ENCODE measurements around the gene CABP2.

The CABP2 gene

GRCh38 chr11:67521924-67522323, 1.3 kb downstream of the CABP2 start:
- no peak for DNase-seq
- 71% methylated on average over 8 of the region's 10 CpGs for WGBS
- H3K9ac ChIP-seq (ENCODE audit: low read length) = no peak overlapping the region

GRCh38 chr11:67520856-67521824, 2.1 kb downstream of the CABP2 start:
- Histone ChIP-seq H4K91ac (ENCODE audit: low read length) (no peak overlapping the region), H3K9ac (ENCODE audit: low read length) (no peak overlapping the region), H3K27ac (ENCODE audit: low read length, poor library complexity, severe bottlenecking) (no peak overlapping the region), H3K79me1 (replicated peaks; ENCODE audit: low read length, poor library complexity, severe bottlenecking) (no peaks in the 10 kb centered on the region), H3K4ac (ENCODE audit: low read depth in 1 of 2, low read length in 2 of 2) (no peak overlapping the region), H4K8ac (ENCODE audit: low read length) (no peak overlapping the region), H3K27me3 (ENCODE audit: control insufficient read depth in 1 of 2, insufficient read depth in 1 of 2, low read length in 2 of 2) (peaks cover 3 to 61% of the 10 kb centered on the region in 2 experiments), H2BK5ac (ENCODE audit: low read depth, low read length, poor library complexity, severe bottlenecking) (no peak overlapping the region), H3K18ac (ENCODE audit: low read depth in 1 of 2, low read length in 2 of 2) (no peak overlapping the region), H2BK15ac (ENCODE audit: low read depth, poor library complexity, severe bottlenecking) (no peak overlapping the region), H2AK5ac (ENCODE audit: low read length, severe bottlenecking) (no peak overlapping the region), H3K4me2 (ENCODE audit: low read length, poor library complexity, severe bottlenecking) (no peak overlapping the region), H2BK120ac (ENCODE audit: low read depth, low read length) (no peak overlapping the region), H3K14ac (ENCODE audit: low read length in 2 of 2) (no peak overlapping the region), H3K4me1 (ENCODE audit: control insufficient read depth, insufficient read depth, low read depth, low read length) (peaks cover 3% of the 10 kb centered on the region), H3K36me3 (ENCODE audit: control insufficient read depth in 1 of 2, insufficient read depth in 2 of 2, low read depth in 1 of 2, low read length in 2 of 2) (no peaks in the 10 kb centered on the region), H2BK12ac (ENCODE audit: low read length in 2 of 2) (no peak overlapping the region), H2AFZ (ENCODE audit: low read depth, low read length) (no peak overlapping the region), H3K9me3 (ENCODE audit: control insufficient read depth, low read length) (no peaks in the 10 kb centered on the region), H3K23ac (ENCODE audit: low read length in 2 of 2) (no peak overlapping the region), H3K4me3 (ENCODE audit: insufficient read depth in 1 of 2, low read depth in 1 of 2, low read length in 2 of 2) (no peak overlapping the region)
- DNase-seq = no peak
- WGBS = 83% methylated on average over 14 of the region's 16 CpGs

More at GRCh38 chr11:67521924-67522323, 1.3 kb downstream of the CABP2 start:
- Histone ChIP-seq H2BK120ac (ENCODE audit: low read depth, low read length) (no peak overlapping the region), H4K91ac (ENCODE audit: low read length) (no peak overlapping the region), H3K9me3 (ENCODE audit: control insufficient read depth, low read length) (no peaks in the 10 kb centered on the region), H3K14ac (ENCODE audit: low read length in 2 of 2) (no peak overlapping the region), H2BK15ac (ENCODE audit: low read depth, poor library complexity, severe bottlenecking) (no peak overlapping the region), H2BK5ac (ENCODE audit: low read depth, low read length, poor library complexity, severe bottlenecking) (no peak overlapping the region), H4K8ac (ENCODE audit: low read length) (no peak overlapping the region), H3K27me3 (ENCODE audit: control insufficient read depth in 1 of 2, insufficient read depth in 1 of 2, low read length in 2 of 2) (peaks cover 3 to 55% of the 10 kb centered on the region in 2 experiments), H2AK5ac (ENCODE audit: low read length, severe bottlenecking) (no peak overlapping the region), H3K4ac (ENCODE audit: low read depth in 1 of 2, low read length in 2 of 2) (no peak overlapping the region), H3K23ac (ENCODE audit: low read length in 2 of 2) (no peak overlapping the region), H3K79me1 (replicated peaks; ENCODE audit: low read length, poor library complexity, severe bottlenecking) (no peaks in the 10 kb centered on the region), H3K18ac (ENCODE audit: low read depth in 1 of 2, low read length in 2 of 2) (no peak overlapping the region), H2AFZ (ENCODE audit: low read depth, low read length) (no peak overlapping the region), H3K36me3 (ENCODE audit: control insufficient read depth in 1 of 2, insufficient read depth in 2 of 2, low read depth in 1 of 2, low read length in 2 of 2) (no peaks in the 10 kb centered on the region), H3K4me1 (ENCODE audit: control insufficient read depth, insufficient read depth, low read depth, low read length) (peaks cover 3% of the 10 kb centered on the region), H3K4me3 (ENCODE audit: insufficient read depth in 1 of 2, low read depth in 1 of 2, low read length in 2 of 2) (no peak overlapping the region), H3K27ac (ENCODE audit: low read length, poor library complexity, severe bottlenecking) (no peak overlapping the region), H2BK12ac (ENCODE audit: low read length in 2 of 2) (no peak overlapping the region), H3K4me2 (ENCODE audit: low read length, poor library complexity, severe bottlenecking) (no peak overlapping the region)

GRCh38 chr11:67519726-67520125, 3.5 kb downstream of the CABP2 start:
- Histone ChIP-seq H2BK5ac (ENCODE audit: low read depth, low read length, poor library complexity, severe bottlenecking) (no peak overlapping the region), H3K4me2 (ENCODE audit: low read length, poor library complexity, severe bottlenecking) (no peak overlapping the region), H4K8ac (ENCODE audit: low read length) (no peak overlapping the region), H2AFZ (ENCODE audit: low read depth, low read length) (no peak overlapping the region), H3K9ac (ENCODE audit: low read length) (no peak overlapping the region), H3K9me3 (ENCODE audit: control insufficient read depth, low read length) (no peaks in the 10 kb centered on the region), H3K27ac (ENCODE audit: low read length, poor library complexity, severe bottlenecking) (no peak overlapping the region), H3K4ac (ENCODE audit: low read depth in 1 of 2, low read length in 2 of 2) (no peak overlapping the region), H2BK12ac (ENCODE audit: low read length in 2 of 2) (no peak overlapping the region), H2BK15ac (ENCODE audit: low read depth, poor library complexity, severe bottlenecking) (no peak overlapping the region), H3K36me3 (ENCODE audit: control insufficient read depth in 1 of 2, insufficient read depth in 2 of 2, low read depth in 1 of 2, low read length in 2 of 2) (no peaks in the 10 kb centered on the region), H3K4me3 (ENCODE audit: insufficient read depth in 1 of 2, low read depth in 1 of 2, low read length in 2 of 2) (no peak overlapping the region), H3K14ac (ENCODE audit: low read length in 2 of 2) (peak overlapping the region in 1 of 2 experiments; percentile 22), H3K27me3 (ENCODE audit: control insufficient read depth in 1 of 2, insufficient read depth in 1 of 2, low read length in 2 of 2) (peaks cover 3 to 62% of the 10 kb centered on the region in 2 experiments), H2AK5ac (ENCODE audit: low read length, severe bottlenecking) (no peak overlapping the region), H2BK120ac (ENCODE audit: low read depth, low read length) (no peak overlapping the region), H3K4me1 (ENCODE audit: control insufficient read depth, insufficient read depth, low read depth, low read length) (no peaks in the 10 kb centered on the region), H3K79me1 (replicated peaks; ENCODE audit: low read length, poor library complexity, severe bottlenecking) (no peaks in the 10 kb centered on the region), H3K18ac (ENCODE audit: low read depth in 1 of 2, low read length in 2 of 2) (no peak overlapping the region), H4K91ac (ENCODE audit: low read length) (no peak overlapping the region), H3K23ac (ENCODE audit: low read length in 2 of 2) (no peak overlapping the region)
- DNase-seq = no peak
- 92% methylated on average over 32 of the region's 32 CpGs for WGBS

- Histone ChIP-seq H2BK15ac (ENCODE audit: low read depth, poor library complexity, severe bottlenecking) (no peak overlapping the region), H3K23ac (ENCODE audit: low read length in 2 of 2) (no peak overlapping the region), H2BK12ac (ENCODE audit: low read length in 2 of 2) (no peak overlapping the region), H4K8ac (ENCODE audit: low read length) (no peak overlapping the region), H3K79me1 (replicated peaks; ENCODE audit: low read length, poor library complexity, severe bottlenecking) (no peaks in the 10 kb centered on the region), H3K4me2 (ENCODE audit: low read length, poor library complexity, severe bottlenecking) (no peak overlapping the region), H2BK120ac (ENCODE audit: low read depth, low read length) (no peak overlapping the region), H2AK5ac (ENCODE audit: low read length, severe bottlenecking) (no peak overlapping the region), H3K18ac (ENCODE audit: low read depth in 1 of 2, low read length in 2 of 2) (no peak overlapping the region), H3K9ac (ENCODE audit: low read length) (no peak overlapping the region), H3K4me1 (ENCODE audit: control insufficient read depth, insufficient read depth, low read depth, low read length) (no peaks in the 10 kb centered on the region), H3K36me3 (ENCODE audit: control insufficient read depth in 1 of 2, insufficient read depth in 2 of 2, low read depth in 1 of 2, low read length in 2 of 2) (no peaks in the 10 kb centered on the region), H2BK5ac (ENCODE audit: low read depth, low read length, poor library complexity, severe bottlenecking) (no peak overlapping the region), H3K9me3 (ENCODE audit: control insufficient read depth, low read length) (no peaks in the 10 kb centered on the region), H3K14ac (ENCODE audit: low read length in 2 of 2) (no peak overlapping the region), H4K91ac (ENCODE audit: low read length) (no peak overlapping the region), H2AFZ (ENCODE audit: low read depth, low read length) (no peak overlapping the region), H3K4ac (ENCODE audit: low read depth in 1 of 2, low read length in 2 of 2) (no peak overlapping the region), H3K27ac (ENCODE audit: low read length, poor library complexity, severe bottlenecking) (no peak overlapping the region), H3K27me3 (ENCODE audit: control insufficient read depth in 1 of 2, insufficient read depth in 1 of 2, low read length in 2 of 2) (peaks cover 3 to 57% of the 10 kb centered on the region in 2 experiments), H3K4me3 (ENCODE audit: insufficient read depth in 1 of 2, low read depth in 1 of 2, low read length in 2 of 2) (no peak overlapping the region)
- no peak for DNase-seq
- WGBS = 82% methylated on average over 10 of the region's 10 CpGs
These were observed 5.3 kb downstream of the CABP2 start for GRCh38 chr11:67517784-67518552.

Data from mesenchymal stem cell (in vitro differentiated cells and primary cell).